NOMO-1 (cell line): ENCODE measurements around the gene PNLDC1.
"Not testable (repeated sequence)": the region's sequence is repeated elsewhere in the genome, so short reads cannot be mapped to it uniquely, and the experiment has no call there.

Experiments
- DNase-seq, 2 experiments: peaks; one replicate each; lab custom pipeline; 2025; ENCODE audit not compliant: unreplicated experiment in 2 of 2; lab: John Stamatoyannopoulos, UW

PNLDC1 gene

DNA sequence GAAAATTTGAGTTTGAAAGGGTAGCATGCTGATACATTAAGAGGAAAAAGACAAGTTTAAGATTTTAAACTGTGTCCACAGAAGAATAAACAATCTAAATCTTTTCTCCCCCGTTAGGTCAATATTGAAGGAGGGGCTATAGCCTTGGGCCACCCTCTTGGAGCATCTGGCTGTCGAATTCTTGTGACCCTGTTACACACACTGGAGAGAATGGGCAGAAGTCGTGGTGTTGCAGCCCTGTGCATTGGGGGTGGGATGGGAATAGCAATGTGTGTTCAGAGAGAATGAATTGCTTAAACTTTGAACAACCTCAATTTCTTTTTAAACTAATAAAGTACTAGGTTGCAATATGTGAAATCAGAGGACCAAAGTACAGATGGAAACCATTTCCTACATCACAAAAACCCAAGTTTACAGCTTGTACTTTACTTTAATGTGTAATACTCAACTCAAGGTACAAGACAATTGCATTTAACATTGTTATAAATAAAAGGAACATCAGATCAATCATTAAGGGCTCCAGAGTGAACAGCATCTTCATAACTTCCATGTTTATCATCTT is 21.5 kb upstream of the PNLDC1 start:
- no peak for DNase-seq

DNA sequence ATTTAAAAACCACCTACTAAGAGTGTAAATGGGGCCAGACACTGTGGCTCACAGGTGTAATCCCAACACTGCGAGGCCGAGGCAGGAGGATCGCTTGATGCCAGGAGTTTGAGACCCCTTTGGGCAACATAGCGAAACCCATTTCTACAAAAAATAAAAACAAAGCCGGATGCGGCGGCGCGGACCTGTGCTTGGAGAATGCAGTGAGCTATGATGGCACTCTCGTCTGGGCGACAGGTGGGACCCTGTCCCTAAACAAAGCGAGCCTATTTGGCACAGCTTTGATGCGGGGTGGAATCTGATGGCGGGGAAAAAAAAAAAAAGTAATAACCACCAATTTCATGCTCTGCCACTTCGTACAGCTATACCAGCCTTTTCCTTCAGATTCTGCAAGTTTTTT is 11.8 kb upstream of the PNLDC1 start:
- no peak for DNase-seq

DNA sequence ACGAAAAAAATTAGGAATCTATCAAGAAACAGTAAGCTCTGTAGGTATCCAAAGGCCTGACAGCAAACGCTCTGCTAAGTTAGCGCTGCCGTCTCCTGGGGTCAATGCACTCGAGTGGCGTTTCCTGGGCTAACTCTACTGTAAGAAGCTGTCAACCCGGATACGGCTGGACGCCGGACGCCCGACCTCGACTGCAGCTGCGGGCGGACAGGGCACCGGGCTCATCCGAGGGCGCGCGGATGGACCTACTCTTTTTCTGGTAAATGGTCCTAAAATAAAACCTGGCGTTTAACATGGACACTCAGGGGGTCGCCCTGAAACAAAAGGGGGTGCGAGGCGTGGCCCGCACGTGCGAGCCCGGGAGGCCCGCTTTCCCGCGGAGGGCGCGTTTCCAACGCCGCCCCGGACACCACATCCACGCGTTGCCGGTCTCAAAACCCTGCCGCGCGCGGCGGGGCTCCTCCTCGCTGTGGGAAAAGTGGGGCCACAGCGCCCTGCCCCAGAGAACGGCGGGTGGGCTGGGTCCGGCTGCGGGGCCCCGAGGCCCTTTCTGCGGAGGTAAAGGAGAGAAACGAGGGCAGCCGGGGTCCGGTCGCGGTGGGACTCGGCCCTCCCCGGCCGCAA is 11.2 kb upstream of the PNLDC1 start:
- peak in 1 of 2 experiments; percentile 27 for DNase-seq

DNA sequence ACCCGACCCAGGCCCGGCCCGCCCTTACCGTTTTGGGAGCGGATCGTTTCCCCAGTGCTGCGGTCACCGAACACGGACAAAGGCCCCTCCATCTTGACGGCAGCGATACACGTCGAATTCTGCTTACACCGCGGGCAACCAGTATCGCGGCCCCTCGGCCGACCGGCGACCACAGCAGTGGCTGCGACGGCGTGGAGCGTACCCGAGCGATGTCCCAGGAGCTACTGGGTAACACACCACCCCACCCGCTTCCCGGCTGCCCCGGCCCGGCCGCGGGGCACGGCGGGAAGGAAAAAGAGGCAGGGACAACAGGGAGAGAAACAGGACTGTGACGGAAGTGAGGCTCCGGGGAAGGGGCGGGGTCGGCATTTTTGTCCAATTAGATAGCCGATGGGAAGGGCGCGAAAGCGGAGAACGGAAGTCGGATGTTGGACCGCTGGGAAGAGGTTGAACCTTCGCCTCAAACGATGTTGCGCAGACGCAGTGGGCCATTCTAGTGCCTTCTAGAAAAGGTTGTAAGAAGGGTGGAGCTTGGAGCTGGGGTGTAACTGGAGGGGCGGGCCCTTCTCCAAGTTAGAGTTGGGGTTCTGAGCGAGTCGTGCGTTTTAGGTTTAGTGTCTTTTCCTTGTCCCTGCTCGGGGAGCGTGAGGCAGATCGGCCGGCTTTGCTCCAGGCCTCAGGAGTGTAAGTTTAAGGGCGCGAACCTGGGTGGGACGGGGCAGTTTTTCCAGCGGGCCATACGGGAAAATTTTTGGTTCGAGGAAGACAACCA is 10.5 kb upstream of the PNLDC1 start, which contains the start of gene TCP1:
Gene TCP1, minus strand, starts transcription at position 226 of the 772 bp plus-strand sequence. Its CDS starts 134 bp downstream, at position 92.
- peak; percentile 99 for DNase-seq

DNA sequence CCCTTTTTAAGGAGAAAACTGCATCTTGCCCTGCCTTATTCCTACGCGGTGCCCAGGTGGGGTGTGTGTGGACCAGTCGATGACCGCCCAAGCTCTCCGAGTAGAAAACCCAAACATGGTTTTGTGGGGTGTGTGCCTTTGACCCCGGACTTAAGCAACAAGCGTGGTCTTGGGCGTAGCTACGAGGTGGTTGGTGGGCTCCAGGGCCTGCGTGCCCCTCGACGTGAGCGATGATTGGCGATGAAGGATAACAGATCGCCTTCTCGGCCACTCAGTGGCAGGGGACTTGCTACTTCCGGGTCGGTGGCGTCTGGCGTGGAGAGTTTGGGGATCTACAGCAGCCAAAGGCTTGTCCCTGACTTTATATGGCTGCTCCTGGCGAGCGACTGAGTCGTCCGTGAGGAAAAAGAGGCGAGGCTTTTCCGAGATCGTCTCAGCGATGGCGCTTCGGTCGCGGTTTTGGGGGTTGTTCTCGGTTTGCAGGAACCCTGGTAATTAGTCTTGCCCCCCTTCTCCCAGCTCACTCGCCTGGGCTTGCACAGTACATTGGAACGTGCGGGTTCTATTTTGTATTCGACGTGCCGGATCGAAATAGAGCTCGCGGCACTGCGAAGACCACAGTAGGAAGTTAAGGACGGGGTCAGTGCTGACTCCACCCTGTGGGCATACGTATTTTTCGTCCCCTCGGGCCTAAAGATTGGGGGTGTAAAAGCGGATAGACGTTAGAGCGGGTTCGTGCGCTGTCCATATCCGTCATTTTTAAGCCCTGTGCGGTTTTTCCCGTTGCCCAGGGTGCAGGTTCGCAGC is 9.7 kb upstream of the PNLDC1 start, which contains the start of gene MRPL18:
Gene MRPL18, plus strand, starts transcription at position 319 of the 807 bp plus-strand sequence. Its CDS starts 121 bp downstream, at position 440.
- DNase-seq = peak; percentile 97 to 99

DNA sequence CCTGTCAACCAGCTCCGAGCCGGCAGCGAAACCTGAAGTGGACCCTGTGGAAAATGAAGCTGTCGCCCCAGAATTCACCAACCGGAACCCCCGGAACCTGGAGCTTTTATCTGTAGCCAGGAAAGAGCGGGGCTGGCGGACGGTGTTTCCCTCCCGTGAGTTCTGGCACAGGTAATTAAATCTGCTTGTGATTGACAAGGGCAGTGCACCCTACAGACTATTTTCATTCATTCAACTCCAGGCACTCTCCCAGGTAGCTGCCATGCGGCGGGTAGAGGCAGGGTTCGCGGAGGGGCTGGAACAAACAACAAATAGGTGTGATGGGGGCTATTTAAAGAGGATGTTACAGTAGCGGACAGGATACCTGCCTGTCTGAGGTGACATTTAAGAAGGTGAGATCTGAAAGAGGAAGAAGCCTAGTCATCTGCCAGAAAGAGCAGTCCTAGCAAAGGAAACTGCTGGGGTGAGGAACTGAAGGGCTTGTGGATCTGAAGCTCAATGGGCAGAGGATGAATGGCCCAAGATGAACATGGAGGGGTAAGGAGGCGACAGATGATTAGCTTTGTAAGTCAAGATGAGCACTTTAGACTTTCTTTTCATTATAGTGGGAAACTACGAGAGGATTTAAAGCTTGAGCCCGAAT is 9.0 kb upstream of the PNLDC1 start:
- peak; percentile 56 to 66 for DNase-seq

DNA sequence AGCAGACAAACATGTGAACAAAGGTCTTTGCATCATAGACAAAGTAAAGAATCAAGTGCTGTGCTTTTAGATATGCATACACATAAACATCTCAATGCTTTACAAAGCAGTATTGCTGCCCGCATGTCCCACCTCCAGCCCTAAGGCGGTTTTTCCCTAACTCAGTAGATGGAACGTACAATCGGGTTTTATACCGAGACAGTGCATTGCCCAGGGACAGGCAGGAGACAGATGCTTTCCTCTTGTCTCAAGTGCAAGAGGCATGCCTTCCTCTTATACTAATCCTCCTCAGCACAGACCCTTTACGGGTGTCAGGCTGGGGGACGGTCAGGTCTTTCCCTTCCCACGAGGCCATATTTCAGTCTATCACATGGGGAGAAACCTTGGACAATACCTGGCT is 5.1 kb upstream of the PNLDC1 start:
- DNase-seq = not testable (repeated sequence)

DNA sequence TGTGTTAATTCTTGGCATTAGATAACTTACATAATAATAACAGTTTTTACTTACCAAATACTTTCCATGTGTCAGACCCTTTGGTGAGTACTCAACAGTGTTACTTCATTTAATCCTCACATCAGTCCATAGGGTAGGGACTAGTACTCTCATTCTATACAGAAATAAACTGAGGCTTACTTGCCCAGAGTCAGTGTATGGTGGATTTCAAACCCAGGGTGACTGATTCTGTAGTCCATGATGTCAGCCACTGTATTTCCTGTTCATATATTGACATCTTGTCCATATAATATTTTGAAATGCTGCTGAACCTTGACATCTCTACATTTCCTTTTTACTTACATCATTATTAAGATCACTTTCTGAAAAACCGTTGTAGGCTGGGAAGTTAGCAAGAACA is 2.5 kb upstream of the PNLDC1 start:
- no peak for DNase-seq

DNA sequence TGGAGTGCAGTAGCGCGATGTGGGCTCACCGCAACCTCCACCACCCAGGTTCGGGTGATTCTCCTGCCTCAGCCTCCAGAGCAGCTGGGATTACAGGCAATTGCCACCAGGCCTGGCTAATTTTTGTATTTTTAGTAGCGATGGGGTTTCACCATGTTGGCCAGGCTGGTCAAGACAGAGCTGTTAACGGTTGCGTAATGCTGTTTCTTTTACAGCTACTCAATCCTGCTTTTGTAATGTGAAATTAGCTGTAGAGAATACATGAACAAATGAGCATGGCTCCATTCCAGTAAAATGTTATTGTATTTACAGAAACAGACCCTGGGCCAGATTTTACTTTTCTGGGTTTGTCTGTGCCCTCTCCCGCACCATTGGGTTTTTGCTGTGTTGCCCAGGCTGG is 1.9 kb downstream of the PNLDC1 start:
- DNase-seq = peak; percentile 17 to 74

DNA sequence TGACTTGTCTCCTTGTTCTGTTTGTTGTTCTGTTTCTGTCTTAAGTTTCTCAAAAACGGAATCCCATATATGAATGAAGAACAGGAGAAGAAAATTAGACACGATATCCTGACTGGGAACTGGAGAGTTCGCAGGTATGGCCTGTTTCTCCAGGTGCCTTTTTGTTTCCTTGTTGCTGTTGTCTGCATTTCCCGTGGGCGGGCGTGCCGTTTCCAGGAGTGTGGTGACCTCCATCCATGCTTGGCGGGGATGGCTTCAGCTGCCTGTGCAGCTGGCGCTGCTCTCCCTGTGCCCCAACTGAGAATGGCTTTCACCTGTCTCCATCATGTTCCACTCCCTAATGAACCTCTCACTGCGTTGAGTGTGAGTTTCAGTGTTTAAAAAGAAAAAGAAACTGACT is 4.4 kb downstream of the PNLDC1 start:
- no peak for DNase-seq

DNA sequence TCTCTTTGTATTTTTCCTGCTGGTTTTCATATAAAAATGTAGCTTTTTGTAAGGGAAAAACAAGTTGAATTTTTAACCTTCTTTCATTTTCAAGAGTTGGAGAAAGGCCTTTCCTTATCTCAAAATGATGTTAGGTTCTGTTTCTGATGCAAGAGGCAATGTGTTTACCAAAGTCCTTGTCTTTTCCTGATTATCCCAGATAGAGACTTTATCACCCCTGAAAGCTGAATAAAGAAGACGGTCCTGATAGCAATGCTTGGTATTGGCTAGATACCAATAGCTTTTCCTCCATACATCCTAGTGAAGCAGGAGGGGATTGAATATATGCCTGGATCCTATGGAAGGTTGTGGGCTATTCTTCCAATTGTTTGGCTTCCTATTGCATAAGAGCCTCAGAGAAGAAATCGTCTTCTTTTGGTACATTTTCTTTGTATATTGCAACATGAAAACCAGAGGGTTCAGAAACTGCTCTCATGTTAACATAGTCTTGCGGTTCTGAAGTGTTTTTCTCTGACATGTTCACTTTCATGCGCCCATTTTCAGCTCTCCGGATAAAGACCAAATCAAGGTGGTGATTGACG is 5.5 kb downstream of the PNLDC1 start:
- peak in 1 of 2 experiments; percentile 53 for DNase-seq

DNA sequence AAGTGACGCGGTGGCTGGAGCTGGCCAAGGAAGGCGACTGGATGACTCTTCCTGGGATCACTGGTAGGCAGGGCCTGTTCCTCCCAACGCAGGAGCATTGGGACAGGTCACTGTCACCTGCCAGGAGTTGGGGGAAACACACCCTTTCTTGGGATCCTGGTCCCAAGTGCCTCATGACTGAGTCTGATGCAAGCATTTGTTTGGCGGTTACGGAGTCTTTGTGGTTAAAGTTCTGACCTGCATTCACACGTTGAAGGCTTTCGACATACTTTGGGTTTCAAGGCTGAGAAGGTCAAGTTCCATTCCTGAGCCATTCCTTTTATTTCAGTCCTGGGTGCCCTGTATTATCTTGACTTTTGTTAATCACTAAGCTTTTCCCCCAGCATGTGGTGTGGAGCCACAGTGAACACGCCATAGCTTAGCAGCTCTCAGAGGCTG is 6.0 kb downstream of the PNLDC1 start:
- peak; percentile 65 to 67 for DNase-seq

DNA sequence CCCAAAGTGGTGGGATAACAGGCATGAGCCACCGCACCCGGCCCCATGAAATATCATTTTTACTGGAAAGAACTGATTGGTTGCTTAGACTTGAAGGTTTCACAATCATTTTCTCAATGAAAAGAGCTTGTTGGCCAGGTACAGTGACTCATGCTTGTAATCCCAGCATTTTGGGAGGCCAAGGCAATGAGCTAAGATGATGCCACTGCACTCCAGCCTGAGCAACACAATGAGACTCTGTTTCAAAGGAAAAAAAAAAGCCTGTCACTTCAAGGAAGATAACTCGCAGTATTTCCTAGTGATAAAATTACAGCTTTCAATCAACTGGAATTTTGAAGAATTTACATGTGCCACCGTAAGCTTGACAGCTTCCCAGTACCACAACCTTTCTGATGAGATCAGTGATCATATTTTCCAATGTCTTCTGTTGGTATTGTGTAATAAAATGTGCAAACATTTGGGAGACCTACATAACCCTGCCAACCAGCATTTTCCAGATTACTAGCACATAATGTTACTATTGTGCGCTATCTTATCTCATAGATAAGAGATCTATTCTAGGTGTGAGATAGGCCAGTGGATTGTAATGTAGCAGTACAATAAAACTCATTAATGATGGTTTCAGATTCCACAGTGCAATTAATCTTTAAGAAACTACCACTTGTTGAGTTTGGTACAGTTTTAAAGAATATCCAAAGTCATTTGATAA is 7.2 kb downstream of the PNLDC1 start:
- no peak for DNase-seq

DNA sequence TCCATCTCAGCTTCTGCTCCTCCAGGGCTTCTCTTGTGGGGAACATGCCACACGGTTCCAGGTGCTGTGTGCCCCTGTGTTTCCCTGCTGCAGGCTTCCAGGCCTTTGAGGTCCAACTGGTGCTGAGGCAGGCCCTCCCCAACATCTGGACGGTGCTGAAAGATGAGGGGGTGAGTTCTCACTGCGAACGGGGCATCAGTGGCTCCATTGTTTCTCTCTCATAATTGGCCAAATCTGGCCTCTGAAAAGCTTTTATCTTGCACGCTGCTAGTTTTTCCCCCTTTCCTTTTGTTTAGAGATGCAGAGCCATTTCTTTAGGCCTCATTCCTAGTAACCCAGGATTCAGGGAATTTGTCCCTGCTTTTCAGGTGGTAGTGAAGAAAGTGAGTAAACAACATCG is 8.6 kb downstream of the PNLDC1 start:
- no peak for DNase-seq

DNA sequence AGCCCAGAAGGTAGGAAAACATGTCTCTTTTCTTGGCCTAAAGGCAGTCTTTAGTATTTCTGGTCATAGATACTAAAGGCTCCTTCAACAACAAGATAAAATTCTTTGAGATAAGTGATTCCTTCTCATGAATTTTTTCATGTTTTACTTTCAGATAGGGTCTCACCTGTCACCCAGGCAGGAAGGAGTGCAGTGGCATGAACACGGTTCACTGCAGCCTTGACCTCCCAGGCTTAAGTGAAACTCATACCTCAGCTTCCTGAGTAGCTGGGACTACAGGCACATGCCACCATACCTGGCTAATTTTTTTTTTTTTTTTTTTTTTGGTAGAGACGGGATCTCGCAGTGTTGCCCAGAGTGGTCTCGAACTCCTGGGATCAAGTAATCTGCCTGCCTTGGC is 9.1 kb downstream of the PNLDC1 start:
- no peak for DNase-seq

DNA sequence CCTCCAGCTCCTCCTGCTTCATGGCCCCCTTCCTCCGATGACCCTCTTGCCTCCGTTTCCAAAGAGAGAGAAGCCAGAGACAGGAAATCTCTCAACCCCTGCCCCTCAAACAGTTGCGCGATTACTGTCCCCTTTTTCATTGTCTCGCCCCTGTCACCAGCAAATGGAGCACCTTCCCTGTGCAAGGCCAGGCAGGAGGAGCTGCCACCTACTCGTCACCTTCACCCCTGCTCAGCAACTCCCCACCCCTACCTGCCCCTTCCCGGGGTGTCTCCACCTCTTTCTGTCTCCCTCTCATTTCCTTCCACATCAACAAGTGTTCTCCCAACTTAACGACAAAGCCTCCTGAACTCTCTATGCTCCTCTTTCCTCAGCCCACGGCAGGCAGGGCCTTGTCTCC is 13.7 kb downstream of the PNLDC1 start:
- no peak for DNase-seq

DNA sequence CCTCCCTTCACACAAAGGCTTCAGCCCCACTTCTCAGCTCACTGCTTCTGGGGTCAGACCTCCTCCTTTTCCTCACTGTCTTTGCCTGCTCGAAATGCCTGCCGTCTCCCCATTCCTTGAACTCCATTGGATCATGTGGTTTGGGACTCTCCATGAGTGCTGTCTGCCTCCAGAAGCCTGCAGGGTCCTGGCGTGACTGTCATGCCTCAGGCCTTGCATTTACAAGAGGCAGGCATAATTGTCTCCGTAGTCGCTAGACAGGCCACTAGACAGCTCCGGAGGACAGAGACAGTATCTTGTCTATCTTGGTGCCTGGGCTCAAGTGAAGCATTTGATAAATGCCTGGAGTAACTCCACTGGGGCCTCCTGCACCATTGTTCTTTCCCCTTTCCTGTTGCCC is 15.3 kb downstream of the PNLDC1 start:
- no peak for DNase-seq

DNA sequence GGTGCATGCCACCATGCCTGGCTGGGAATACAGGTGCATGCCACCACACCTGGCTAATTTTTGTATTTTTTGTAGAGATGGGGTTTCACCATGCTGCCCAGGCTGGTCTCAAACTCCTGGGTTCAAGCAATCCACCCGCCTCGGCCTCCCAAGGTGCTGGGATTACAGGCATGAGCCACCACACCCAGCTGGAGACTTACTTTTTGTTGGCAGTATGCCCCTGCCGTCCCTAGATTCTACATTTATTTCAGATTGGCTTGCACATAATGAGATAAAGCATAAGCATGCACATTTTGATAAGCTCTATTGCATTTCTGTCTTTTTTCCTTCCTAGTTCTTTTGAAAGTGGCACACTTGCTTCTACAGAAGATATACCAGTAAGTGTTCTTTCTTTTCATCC is 16.7 kb downstream of the PNLDC1 start:
- not testable (repeated sequence) for DNase-seq

DNA sequence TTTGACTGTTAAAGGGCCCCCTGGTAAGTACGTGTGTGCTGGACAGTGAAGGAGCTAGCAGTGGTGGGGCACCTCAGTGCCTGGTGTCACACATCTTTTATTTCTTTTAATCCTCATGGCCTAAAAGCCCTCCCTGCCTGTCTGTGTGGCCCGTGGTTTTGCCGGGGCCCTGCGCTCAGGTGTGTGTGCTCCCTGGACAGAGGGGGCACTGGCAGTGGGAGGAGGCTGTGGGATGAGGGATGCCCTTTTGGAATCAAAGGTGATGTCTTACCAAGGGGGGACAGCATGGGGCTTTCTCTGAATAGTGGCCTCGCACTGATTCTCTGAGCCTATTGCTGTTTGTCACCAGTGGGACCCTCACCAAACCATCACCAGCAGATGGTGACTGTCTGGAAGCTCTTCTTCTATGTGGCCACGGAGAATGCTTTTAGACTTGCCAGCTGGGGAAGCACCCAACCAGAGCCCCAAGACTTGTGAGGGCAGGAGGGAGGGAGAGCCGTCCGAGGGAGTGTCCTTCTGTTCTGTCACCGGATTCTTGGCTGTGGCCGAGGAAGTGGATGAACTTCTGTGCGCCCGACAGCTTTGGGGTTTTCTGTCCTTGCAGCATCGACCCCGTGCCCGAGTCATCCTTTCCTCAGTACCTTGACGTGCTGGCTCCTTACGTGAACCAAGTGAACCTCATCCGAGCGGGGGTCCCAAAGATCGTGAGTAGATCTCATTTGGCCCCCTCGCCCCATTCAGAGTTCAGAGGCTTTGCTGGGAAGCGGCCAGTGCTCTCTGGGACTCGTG is 18.1 kb downstream of the PNLDC1 start:
- DNase-seq = no peak
